Endodermal cell (in vitro differentiated cells): ENCODE data around the gene CCDC169. TPM values are rescaled to one million over a fixed set of nuclear protein-coding genes. Genes with fewer than 3 reads are reported as not detected.

Source experiments
- DNase-seq: peaks from one replicate; pipeline ENCODE4 v3.0.0-alpha.2; 2017
- H3K27ac ChIP-seq: 2 replicates; pipeline ENCODE4 v1.5.1; 2013; ENCODE audit warnings: mild to moderate bottlenecking, low read depth, low read length, moderate library complexity
- H3K27me3 ChIP-seq: 2 replicates; pipeline ENCODE4 v1.6.1; 2013; ENCODE audit warnings: mild to moderate bottlenecking, low read length, moderate library complexity; ENCODE audit not compliant: insufficient read depth, control insufficient read depth, poor library complexity, severe bottlenecking
- H3K36me3 ChIP-seq: 2 replicates; pipeline ENCODE4 v1.7.0; 2013; ENCODE audit warnings: mild to moderate bottlenecking, low read length, moderate library complexity; ENCODE audit not compliant: control insufficient read depth, insufficient read depth
- H3K4me1 ChIP-seq: one replicate; pipeline ENCODE4 v1.7.0; 2013; ENCODE audit warnings: low read length; ENCODE audit not compliant: control insufficient read depth, insufficient read depth
- H3K4me3 ChIP-seq: 2 replicates; pipeline ENCODE4 v1.5.1; 2013; ENCODE audit warnings: mild to moderate bottlenecking, low read length, moderate library complexity
- H3K9ac ChIP-seq: 2 replicates; pipeline ENCODE4 v1.6.1; 2013; ENCODE audit warnings: mild to moderate bottlenecking, low read length, moderate library complexity; ENCODE audit not compliant: poor library complexity, severe bottlenecking; ENCODE audit errors: extremely low read depth
- H3K9me3 ChIP-seq: 2 replicates; pipeline ENCODE4 v1.6.1; 2013; ENCODE audit warnings: mild to moderate bottlenecking, low read length, moderate library complexity; ENCODE audit not compliant: control insufficient read depth
- H3K27ac Mint-ChIP-seq: 2 replicates; pipeline ENCODE4 v1.8.0; 2020; ENCODE audit warnings: mixed read lengths
- H3K27me3 Mint-ChIP-seq: 2 replicates; pipeline ENCODE4 v1.8.0; 2021; ENCODE audit warnings: mild to moderate bottlenecking, mixed read lengths; ENCODE audit not compliant: insufficient read depth
- H3K36me3 Mint-ChIP-seq: 2 replicates; pipeline ENCODE4 v1.8.0; 2020; ENCODE audit warnings: low read depth, mixed read lengths
- H3K4me1 Mint-ChIP-seq: 2 replicates; pipeline ENCODE4 v1.8.0; 2020; ENCODE audit warnings: mixed read lengths
- H3K4me3 Mint-ChIP-seq: 2 replicates; pipeline ENCODE4 v1.8.0; 2020; ENCODE audit warnings: mild to moderate bottlenecking, moderate library complexity, mixed read lengths
- H3K9me3 Mint-ChIP-seq: 2 replicates; pipeline ENCODE4 v1.8.0; 2020; ENCODE audit warnings: mild to moderate bottlenecking, mixed read lengths
- CTCF ChIP-seq: fragments of 200-600 bp; sonication (generic); conservative IDR thresholded peaks from 2 replicates; pipeline ENCODE4 v1.5.0; 2021; ENCODE audit warnings: antibody characterized with exemption, mild to moderate bottlenecking
- WGBS, 2 experiments: methylation state at CpG; one replicate each; pipeline versions ENCODE4 v1.1.5 to v1.1.7; 2013; ENCODE audit warnings: missing lambda C conversion rate in 2 of 2, mixed read lengths in 1 of 2; ENCODE audit not compliant: insufficient coverage in 1 of 2, insufficient read length in 1 of 2; 5-methylcytosine and 5-hydroxymethylcytosine counted together
- total RNA-seq, 2 donors: library from RNA; stranded (reverse); fragmentation: NEBNext Ultra II Directional in 1 of 2; extraction: Animal tissue kit (Norgen Biotek cat#: 25700) in 1 of 2; gene quantifications; 2 replicates in 1 of 2; 3 replicates in 1 of 2; pipeline ENCODE4 v1.2.1, GENCODE V29; 2021

Gene CCDC169
- total RNA-seq, 2 donors from 2014 or later, result 18.2 to 26.3 TPM

DNA sequence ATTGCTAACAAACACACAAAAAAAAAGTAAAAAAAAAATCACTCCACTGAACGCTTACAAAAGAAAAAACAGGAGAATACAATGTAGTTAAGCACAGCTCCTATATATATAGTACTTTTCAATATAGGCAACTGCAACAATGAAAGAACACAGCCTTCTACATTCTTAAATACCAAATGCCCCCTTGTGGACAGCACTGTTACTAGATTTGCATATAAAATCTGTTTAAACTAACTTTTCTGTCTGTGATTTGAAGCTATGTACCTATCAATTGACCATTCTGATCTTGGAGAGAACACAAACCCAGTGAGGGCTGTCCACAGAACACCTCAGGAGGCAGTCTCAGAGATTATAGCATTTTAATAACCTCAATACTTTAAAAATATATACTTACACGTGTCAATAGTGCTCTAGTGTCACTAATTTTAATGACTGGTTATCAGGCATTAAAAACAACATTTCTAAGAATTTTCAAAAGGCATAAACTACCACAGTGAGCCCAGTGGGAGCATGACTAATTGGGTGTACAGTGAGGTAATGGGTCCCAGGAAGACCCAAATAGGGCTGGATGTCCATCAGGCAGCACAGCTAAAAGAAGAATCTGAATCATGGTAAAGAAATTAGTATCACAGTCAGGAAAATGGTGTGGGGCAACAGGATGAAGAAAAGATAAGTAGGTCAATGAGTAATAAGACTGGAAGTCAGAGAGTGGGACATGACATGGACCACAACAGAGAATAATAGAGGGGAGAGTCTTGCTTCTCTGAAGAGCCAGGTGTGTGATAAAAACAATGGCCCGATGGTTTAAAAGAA, 22.2 kb downstream of the CCDC169 start:
- no peak overlapping the region for H3K9ac ChIP-seq
- Mint-ChIP-seq H3K27ac (no peak overlapping the region), H3K4me1 (peaks cover 4% of the 10 kb centered on the region), H3K9me3 (no peaks in the 10 kb centered on the region), H3K4me3 (no peak overlapping the region), H3K27me3 (no peaks in the 10 kb centered on the region), H3K36me3 (peaks cover 13% of the 10 kb centered on the region)
- TF ChIP-seq CTCF, result peak; percentile 85
- no peaks in the 10 kb centered on the region for H3K36me3 ChIP-seq
- no peak for DNase-seq
- WGBS, 2 experiments, result 97 to 100% methylated on average over 2 to 3 of the region's 3 CpGs
- H3K4me3 ChIP-seq, result no peak overlapping the region
- no peaks in the 10 kb centered on the region for H3K4me1 ChIP-seq
- H3K27ac ChIP-seq, result no peak overlapping the region
- H3K27me3 ChIP-seq, result no peaks in the 10 kb centered on the region
- H3K9me3 ChIP-seq, result no peaks in the 10 kb centered on the region

DNA sequence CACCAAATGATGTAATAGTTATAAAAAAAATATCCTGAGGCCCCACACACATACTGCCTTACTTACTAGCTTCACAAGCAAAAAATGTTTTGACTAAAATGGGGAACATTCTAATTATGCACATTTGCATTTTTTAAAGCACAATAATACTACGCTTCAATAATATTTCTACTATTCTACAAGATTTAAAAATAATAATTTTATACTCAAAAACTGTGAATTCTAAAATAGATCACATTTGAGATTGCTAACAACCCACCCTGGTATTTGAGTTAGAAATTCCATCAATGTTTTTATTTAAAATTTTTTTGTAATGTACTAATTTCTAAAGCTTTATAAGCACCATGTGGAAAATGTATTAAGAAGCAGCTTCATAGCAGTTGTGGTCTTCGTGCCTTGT, 24.2 kb downstream of the CCDC169 start:
- Histone ChIP-seq H3K36me3 (no peaks in the 10 kb centered on the region), H3K27ac (no peak overlapping the region), H3K9me3 (no peaks in the 10 kb centered on the region), H3K4me1 (no peaks in the 10 kb centered on the region), H3K4me3 (no peak overlapping the region), H3K9ac (no peak overlapping the region), H3K27me3 (no peaks in the 10 kb centered on the region)
- TF ChIP-seq CTCF, result no peak
- 98% methylated on average over 2 of the region's 2 CpGs; no CpG with 5 or more reads in 1 of the 2 experiments for WGBS, 2 experiments
- Mint-ChIP-seq H3K36me3 (peaks cover 13% of the 10 kb centered on the region), H3K9me3 (no peaks in the 10 kb centered on the region), H3K27ac (no peak overlapping the region), H3K27me3 (no peaks in the 10 kb centered on the region), H3K4me3 (no peak overlapping the region), H3K4me1 (peaks cover 4% of the 10 kb centered on the region)
- DNase-seq, result no peak

- Histone ChIP-seq H3K27ac (no peak overlapping the region), H3K9me3 (peaks cover 7% of the 10 kb centered on the region), H3K4me3 (no peak overlapping the region), H3K27me3 (no peaks in the 10 kb centered on the region), H3K36me3 (no peaks in the 10 kb centered on the region), H3K4me1 (no peaks in the 10 kb centered on the region), H3K9ac (no peak overlapping the region)
- DNase-seq, result no peak
- H3K4me1 Mint-ChIP-seq, result peaks cover 10% of the 10 kb centered on the region
- no peaks in the 10 kb centered on the region for H3K9me3 Mint-ChIP-seq
- no peaks in the 10 kb centered on the region for H3K36me3 Mint-ChIP-seq
- H3K4me3 Mint-ChIP-seq, result no peak overlapping the region
- no peaks in the 10 kb centered on the region for H3K27me3 Mint-ChIP-seq
- H3K27ac Mint-ChIP-seq, result no peak overlapping the region
- no peak for TF ChIP-seq CTCF
Measured at GRCh38 chr13:36261976-36262375, 35.6 kb downstream of the CCDC169 start.
